Upper lobe of left lung (tissue), 6 donors: ENCODE measurements around the gene UGT1A6. TPM values are rescaled to one million over a fixed set of nuclear protein-coding genes. Genes with fewer than 3 reads are reported as not detected.

Experiments
- ATAC-seq, 2 donors: fragments of 200-7000 bp; cut with Tn5 transposase; one replicate each; pipeline ENCODE4 v1.9.1; 2022; ENCODE audit warnings: mild to moderate bottlenecking in 2 of 2, moderate library complexity in 2 of 2; ENCODE audit not compliant: low FRiP score in 2 of 2
- DNase-seq, 2 donors: peaks; one replicate each; pipeline ENCODE4 v3.0.0-alpha.2; 2019 to 2020
- H3K27ac ChIP-seq, 4 donors: fragments of 200-600 bp; sonication (generic); one replicate each; pipeline ENCODE4 v1.5.1; 2016 to 2019
- H3K27me3 ChIP-seq, 4 donors: fragments of 200-600 bp; sonication (generic); one replicate each; pipeline ENCODE4 v1.5.1; 2017 to 2019
- H3K36me3 ChIP-seq, 4 donors: fragments of 200-600 bp; sonication (generic); one replicate each; pipeline ENCODE4 v1.5.1; 2016 to 2019
- H3K4me1 ChIP-seq, 4 donors: fragments of 200-600 bp; sonication (generic); one replicate each; pipeline ENCODE4 v1.5.1; 2018 to 2019
- H3K4me3 ChIP-seq, 4 donors: fragments of 200-600 bp; sonication (generic); one replicate each; pipeline ENCODE4 v1.5.1; 2017 to 2019; ENCODE audit warnings: mild to moderate bottlenecking in 2 of 4, moderate library complexity in 1 of 4
- H3K9me3 ChIP-seq, 4 donors: fragments of 200-600 bp; sonication (generic); one replicate each; pipeline ENCODE4 v1.5.1; 2018 to 2019
- CTCF ChIP-seq, 6 experiments: fragments of 450-650 bp in 4 of 6; fragments of 200-600 bp in 2 of 6; sonication (generic) in 2 of 6; IDR thresholded peaks; one replicate each; pipeline ENCODE4 v1.5.1; 2016 to 2019; ENCODE audit warnings: antibody characterized with exemption in 6 of 6
- EP300 ChIP-seq, 4 donors: sonication (generic); formaldehyde crosslinking; IDR thresholded peaks; one replicate each; pipeline ENCODE4 v1.5.1; 2017; ENCODE audit warnings: antibody characterized with exemption in 4 of 4, control low read depth in 2 of 4
- POLR2A ChIP-seq, 4 donors: fragments of 450-650 bp; IDR thresholded peaks; one replicate each; pipeline ENCODE4 v1.5.1; 2016 to 2017; ENCODE audit warnings: antibody characterized with exemption in 4 of 4, mild to moderate bottlenecking in 2 of 4
- POLR2AphosphoS5 ChIP-seq, 2 donors: sonication (generic); formaldehyde crosslinking; IDR thresholded peaks; one replicate each; pipeline ENCODE4 v1.5.1; 2017; ENCODE audit warnings: antibody characterized with exemption in 2 of 2
- WGBS, 2 donors: methylation state at CpG; one replicate each; pipeline ENCODE4 v1.1.5; 2017 to 2018; 5-methylcytosine and 5-hydroxymethylcytosine counted together
- total RNA-seq, 6 donors: library from RNA; depleted of rRNA in 4 of 6; stranded (reverse); fragments of >200 nt in 4 of 6; gene quantifications; one replicate each; pipeline versions ENCODE4 v1.1.0 to v1.2.1, GENCODE V29; 2016 to 2021
- donor health status: DM: no; HTN: no; CAD: no; lungs with moderate emphysema.
- donor health status: DM: no; HTN: yes; CAD: no; lungs with severe emphysema.

The UGT1A6 gene
- total RNA-seq, 6 donors from 2014 or later = 0.15 to 5.0 (median 0.33) TPM; not detected in 1

- Histone ChIP-seq H3K4me3 (no peak overlapping the region), H3K9me3 (no peaks in the 10 kb centered on the region), H3K36me3 (no peaks in the 10 kb centered on the region), H3K4me1 (no peaks in the 10 kb centered on the region), H3K27ac (no peak overlapping the region), H3K27me3 (no peaks in the 10 kb centered on the region)
- WGBS, 2 donors = 70 to 84% methylated on average over 5 to 8 of the region's 10 CpGs
- no peak for TF ChIP-seq POLR2AphosphoS5 (IDR thresholded peaks at IDR 0.05)
- TF ChIP-seq POLR2A (IDR thresholded peaks at IDR 0.05) = no peak
- no peak for TF ChIP-seq CTCF (IDR thresholded peaks at IDR 0.05)
- TF ChIP-seq EP300 (IDR thresholded peaks at IDR 0.05) = no peak
- ATAC-seq (no peak), DNase-seq (peak in 1 of 2 donors; percentile 6)
These were observed 115.6 kb downstream of the UGT1A6 start for GRCh38 chr2:233807966-233808935.

- Histone ChIP-seq H3K4me1 (no peaks in the 10 kb centered on the region), H3K27ac (no peak overlapping the region), H3K4me3 (no peak overlapping the region), H3K27me3 (no peaks in the 10 kb centered on the region), H3K36me3 (no peaks in the 10 kb centered on the region), H3K9me3 (no peaks in the 10 kb centered on the region)
- no peak for DNase-seq
- ATAC-seq = no peak
- TF ChIP-seq POLR2AphosphoS5 (IDR thresholded peaks at IDR 0.05) (no peak), POLR2A (IDR thresholded peaks at IDR 0.05) (no peak), CTCF (IDR thresholded peaks at IDR 0.05) (no peak), EP300 (IDR thresholded peaks at IDR 0.05) (no peak)
- 89 to 90% methylated on average over 6 of the region's 6 CpGs for WGBS, 2 donors
These were observed 117.7 kb downstream of the UGT1A6 start for GRCh38 chr2:233810385-233810784.

- no peak overlapping the region for H3K4me3 ChIP-seq
- no peaks in the 10 kb centered on the region for H3K4me1 ChIP-seq
- H3K27me3 ChIP-seq = no peaks in the 10 kb centered on the region
- 81 to 92% methylated on average over 2 to 4 of the region's 4 CpGs for WGBS, 2 donors
- ATAC-seq (no peak), DNase-seq (peak in 1 of 2 donors; percentile 15)
- H3K36me3 ChIP-seq = no peaks in the 10 kb centered on the region
- TF ChIP-seq CTCF (IDR thresholded peaks at IDR 0.05) = no peak
- TF ChIP-seq POLR2AphosphoS5 (IDR thresholded peaks at IDR 0.05) = no peak
- no peak for TF ChIP-seq POLR2A (IDR thresholded peaks at IDR 0.05)
- no peak for TF ChIP-seq EP300 (IDR thresholded peaks at IDR 0.05)
- H3K9me3 ChIP-seq = no peaks in the 10 kb centered on the region
- no peak overlapping the region for H3K27ac ChIP-seq
These were observed 118.4 kb downstream of the UGT1A6 start for GRCh38 chr2:233811087-233811486.

- 84% methylated on average over 6 of the region's 8 CpGs; no CpG with 5 or more reads in 1 of the 2 donors for WGBS, 2 donors
- ATAC-seq (no peak), DNase-seq (peak in 1 of 2 donors; percentile 6)
- no peak overlapping the region for H3K4me3 ChIP-seq
- H3K27ac ChIP-seq = no peak overlapping the region
- H3K36me3 ChIP-seq = no peaks in the 10 kb centered on the region
- no peak for TF ChIP-seq POLR2AphosphoS5 (IDR thresholded peaks at IDR 0.05)
- TF ChIP-seq POLR2A (IDR thresholded peaks at IDR 0.05) = no peak
- TF ChIP-seq CTCF (IDR thresholded peaks at IDR 0.05) = no peak
- no peak for TF ChIP-seq EP300 (IDR thresholded peaks at IDR 0.05)
- no peaks in the 10 kb centered on the region for H3K9me3 ChIP-seq
- H3K4me1 ChIP-seq = no peaks in the 10 kb centered on the region
- no peaks in the 10 kb centered on the region for H3K27me3 ChIP-seq
These were observed 119.0 kb downstream of the UGT1A6 start for GRCh38 chr2:233811732-233812131.
